HG02970 (cell line): ENCODE measurements around the gene S1PR4.
A peak's percentile ranks its signal among the peaks of the same experiment; 100 is the strongest.

Experiments used
- ATAC-seq: cut with Tn5 transposase; IDR thresholded peaks from one replicate; pipeline ENCODE4 v1.9.1; 2021; ENCODE audit warnings: mild to moderate bottlenecking, moderate library complexity, moderate number of reproducible peaks; ENCODE audit not compliant: unreplicated experiment, low FRiP score

Gene S1PR4, protein sequence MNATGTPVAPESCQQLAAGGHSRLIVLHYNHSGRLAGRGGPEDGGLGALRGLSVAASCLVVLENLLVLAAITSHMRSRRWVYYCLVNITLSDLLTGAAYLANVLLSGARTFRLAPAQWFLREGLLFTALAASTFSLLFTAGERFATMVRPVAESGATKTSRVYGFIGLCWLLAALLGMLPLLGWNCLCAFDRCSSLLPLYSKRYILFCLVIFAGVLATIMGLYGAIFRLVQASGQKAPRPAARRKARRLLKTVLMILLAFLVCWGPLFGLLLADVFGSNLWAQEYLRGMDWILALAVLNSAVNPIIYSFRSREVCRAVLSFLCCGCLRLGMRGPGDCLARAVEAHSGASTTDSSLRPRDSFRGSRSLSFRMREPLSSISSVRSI

DNA sequence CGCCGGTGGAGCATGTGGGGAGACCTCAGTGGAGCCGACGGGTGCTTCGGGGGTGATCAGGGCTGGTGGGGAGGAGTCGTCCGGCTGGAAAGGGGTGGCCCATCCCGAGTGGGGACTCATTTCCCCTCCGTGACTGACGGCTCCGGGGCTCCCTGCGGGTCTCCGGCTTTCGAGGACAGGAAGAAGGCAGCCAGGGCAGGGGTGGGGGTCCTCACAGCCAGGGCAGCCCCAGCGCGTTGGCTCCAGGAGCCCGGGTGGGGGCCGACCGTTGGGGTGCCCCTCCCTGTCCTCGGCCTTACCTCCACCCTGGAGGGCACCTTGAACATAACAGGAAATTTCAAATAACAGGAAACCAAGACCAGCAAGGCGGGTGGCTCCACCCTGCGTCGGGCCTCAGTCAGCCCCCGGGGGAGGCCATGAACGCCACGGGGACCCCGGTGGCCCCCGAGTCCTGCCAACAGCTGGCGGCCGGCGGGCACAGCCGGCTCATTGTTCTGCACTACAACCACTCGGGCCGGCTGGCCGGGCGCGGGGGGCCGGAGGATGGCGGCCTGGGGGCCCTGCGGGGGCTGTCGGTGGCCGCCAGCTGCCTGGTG is at the start of gene S1PR4:
TSS of gene S1PR4 (plus strand) at position 393 of the 596 bp plus-strand sequence. CDS start at position 417, 24 bp downstream.
- no peak for ATAC-seq

- no peak for ATAC-seq
Observed at GRCh38 chr19:3129112-3129511, 49.5 kb upstream of the S1PR4 start.

GRCh38 chr19:3131168-3131567 is 47.4 kb upstream of the S1PR4 start:
- ATAC-seq, result no peak

DNA sequence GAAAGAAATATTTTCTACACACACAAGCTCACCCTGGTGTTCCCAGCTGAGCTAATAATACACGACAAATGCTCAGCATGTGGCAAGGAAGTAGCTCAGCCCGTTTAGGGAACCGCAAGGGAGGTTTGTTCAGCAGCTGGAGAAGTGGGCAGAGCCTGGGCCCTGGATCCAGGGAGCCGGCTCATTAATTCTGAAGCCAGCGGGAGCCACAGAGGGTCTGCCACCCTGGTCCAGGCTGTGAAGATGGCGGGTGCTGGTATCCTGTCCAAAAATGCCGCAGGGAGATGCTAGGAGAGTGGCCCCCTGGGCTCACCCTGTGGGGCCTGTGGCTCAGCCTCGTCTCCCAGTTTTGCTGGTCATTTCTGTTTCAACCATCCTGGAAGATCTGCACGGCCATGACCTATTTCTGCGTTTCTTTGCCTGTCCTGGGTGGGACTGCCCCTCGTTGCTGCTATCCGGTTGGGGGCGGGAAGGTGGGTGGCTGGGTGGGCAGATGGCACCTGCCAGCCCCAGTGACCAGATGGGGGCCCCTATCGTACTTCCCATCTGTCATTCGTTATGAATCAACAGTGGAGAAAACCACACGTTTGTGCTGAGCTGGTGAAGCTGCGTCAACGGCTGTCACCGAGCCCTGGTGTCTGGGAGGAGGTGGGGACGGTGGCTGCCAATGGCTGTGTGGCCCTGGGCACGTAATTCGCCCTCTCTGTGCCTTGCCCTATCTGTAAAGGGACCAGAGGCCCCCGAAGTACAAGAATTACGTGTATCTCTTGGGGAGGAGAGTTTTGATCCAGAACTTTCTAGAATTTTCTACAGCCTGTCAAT is 45.4 kb upstream of the S1PR4 start:
- peak; percentile 58 for ATAC-seq

DNA sequence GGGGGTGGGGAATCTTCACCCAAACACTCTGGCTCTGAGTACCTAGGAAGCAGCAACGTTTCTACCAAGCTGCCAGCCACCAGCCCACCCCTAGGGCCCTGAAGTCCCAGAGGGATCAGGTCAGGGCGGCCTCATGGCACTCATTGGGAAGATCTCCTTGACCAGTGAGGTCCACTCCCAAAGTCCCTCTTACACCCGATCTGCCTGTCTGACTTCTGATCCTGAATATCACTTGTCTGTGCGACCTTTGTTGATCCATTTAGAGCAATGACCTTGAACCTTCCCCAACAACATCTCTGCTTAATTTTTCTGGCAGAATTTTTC is 44.8 kb upstream of the S1PR4 start:
- ATAC-seq, result peak; percentile 15

GRCh38 chr19:3135961-3136683 is 42.4 kb upstream of the S1PR4 start, which contains the start of gene GNA15:
TSS of gene GNA15 (plus strand) at chr19:3136033. CDS start at chr19:3136451, 418 bp downstream.
- no peak for ATAC-seq

DNA sequence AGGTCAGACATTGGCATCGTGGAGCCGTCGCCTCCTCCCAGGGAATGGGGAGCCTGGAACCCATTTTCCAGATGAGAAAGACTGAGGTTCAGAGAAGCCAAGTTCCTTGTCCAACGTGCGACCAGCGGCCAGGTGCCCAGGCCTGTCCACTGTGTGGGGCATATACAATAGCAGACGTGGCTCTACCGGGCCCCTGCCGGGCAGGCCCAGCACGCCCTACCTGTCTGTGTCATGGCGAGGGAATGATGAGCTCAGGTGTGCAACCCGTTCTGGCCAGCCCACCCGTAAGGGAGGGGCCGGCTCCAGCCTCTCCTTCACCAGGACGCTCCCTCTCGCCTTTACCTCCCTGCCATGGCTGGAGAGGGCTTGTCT is 41.9 kb upstream of the S1PR4 start:
- no peak for ATAC-seq

DNA sequence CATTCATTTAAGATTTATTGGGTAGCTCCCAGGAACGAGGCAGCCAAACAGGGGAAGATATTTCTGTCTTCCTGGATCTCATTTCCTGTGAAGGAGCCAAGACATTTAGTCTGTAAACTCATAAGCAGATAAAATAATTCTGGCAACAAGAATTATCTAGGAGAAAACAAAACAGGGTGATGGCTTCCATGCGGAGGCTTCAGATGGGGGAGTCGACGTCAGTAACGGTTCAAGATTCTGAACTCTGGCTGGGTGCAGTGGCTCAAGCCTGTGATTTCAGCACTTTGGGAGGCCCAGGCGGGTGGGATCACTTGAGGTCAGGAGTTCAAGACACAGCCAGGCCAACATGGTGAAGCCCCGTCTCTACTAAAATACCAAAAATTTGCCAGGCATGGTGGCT is 41.5 kb upstream of the S1PR4 start:
- no peak for ATAC-seq

- ATAC-seq, result no peak
Observed at GRCh38 chr19:3138268-3138667, 40.3 kb upstream of the S1PR4 start.

GRCh38 chr19:3140667-3141038 is 37.9 kb upstream of the S1PR4 start:
- no peak for ATAC-seq

DNA sequence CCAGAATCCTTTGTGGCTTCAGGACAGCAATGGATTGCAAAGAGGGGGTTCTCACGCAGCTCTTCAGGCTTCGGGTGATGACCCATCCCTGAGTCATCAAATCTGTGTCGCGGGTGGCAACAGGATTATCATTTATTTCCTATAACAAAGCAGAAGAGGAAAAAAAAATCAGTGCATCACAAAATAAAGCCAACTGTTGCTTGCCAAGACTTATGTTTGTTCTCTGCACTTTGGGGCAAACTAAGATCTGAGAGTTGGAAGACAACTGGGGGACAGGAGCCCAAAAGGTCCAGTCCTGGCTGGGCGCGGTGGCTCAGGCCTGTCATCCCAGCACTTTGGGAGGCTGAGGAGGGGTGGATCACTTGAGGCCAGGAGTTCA is 36.3 kb upstream of the S1PR4 start:
- ATAC-seq, result no peak

DNA sequence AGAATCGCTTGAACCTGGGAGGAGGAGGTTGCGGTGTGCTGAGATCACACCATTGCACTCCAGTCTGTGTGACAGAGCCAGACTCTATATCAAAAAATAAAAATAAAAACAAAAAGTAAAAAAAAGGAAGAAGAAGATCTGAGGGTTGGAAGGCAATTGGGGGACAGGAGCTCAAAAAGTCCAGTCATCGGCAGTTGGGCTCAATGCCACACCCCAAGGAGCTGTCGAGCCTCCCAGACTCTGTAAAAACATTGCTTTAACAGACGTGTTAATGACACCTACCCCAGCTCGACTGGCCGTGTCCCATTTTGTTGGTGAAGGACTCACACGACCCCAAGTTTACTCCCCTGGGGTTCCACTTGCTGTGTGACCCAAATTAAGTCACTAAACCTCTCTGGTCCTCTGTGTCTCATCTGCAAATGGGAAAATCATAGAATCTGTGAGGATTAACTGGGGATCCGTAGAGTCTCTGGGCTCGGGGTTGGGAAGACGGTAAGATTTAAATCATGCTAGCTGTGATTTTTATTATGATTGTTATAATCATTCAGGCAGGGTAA is 35.7 kb upstream of the S1PR4 start:
- ATAC-seq, result no peak

DNA sequence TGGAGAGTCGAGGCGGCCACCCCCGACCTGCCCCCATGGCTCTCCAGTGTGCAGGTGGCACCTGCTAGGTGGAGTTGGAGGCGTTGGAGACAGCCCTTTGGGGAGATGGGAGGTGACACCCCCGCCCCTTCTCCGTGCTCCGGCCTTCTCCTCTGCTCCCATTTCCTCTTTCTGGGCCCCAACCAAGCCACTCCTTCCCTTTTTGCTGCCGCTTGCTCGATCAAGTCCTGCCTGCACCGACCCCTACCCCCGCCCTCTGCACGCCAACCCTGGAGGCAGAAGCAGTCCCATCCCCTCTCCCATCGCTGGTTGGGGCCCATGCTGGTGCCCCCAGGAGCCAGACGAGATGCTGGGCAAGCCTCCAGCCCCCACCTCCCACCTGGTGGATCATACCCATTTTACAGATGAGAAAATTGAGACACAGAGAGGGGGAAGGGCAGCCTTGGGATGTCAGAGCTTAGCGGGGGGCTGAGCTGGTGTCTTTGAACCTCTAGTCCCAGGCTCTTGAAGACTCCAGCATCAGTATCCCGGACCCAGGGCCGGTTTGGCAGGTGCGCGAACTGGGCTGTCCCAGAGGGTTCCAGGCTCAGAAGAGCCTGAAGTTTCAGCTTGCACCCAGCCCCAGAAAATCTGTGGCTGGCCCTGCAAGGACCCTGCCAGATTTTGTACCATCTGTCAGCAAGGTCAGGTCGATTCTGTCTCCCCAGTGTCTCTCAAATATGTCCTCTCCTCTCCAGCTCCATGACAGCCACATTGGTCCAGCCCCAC is 32.5 kb upstream of the S1PR4 start:
- no peak for ATAC-seq

- no peak for ATAC-seq
Observed at GRCh38 chr19:3146677-3147100, 31.9 kb upstream of the S1PR4 start.

- no peak for ATAC-seq
Observed at GRCh38 chr19:3148503-3148902, 30.1 kb upstream of the S1PR4 start.

DNA sequence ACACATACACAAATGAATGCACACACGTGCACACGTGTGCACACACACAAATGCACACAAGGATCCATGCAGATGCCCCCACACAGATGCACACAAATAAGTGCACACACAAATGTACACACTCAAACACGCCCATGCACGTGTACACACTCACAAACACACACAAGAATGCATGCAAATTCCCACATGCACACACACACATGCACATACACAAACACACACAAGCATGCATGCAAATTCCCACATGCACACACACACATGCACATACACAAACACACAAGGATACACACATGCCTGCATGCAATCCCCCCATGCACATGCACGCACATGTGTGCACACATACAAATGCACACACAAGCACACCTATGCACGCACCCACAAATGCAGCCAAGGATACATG is 29.5 kb upstream of the S1PR4 start:
- no peak for ATAC-seq

GRCh38 chr19:3149526-3150505 is 28.8 kb upstream of the S1PR4 start:
- no peak for ATAC-seq

DNA sequence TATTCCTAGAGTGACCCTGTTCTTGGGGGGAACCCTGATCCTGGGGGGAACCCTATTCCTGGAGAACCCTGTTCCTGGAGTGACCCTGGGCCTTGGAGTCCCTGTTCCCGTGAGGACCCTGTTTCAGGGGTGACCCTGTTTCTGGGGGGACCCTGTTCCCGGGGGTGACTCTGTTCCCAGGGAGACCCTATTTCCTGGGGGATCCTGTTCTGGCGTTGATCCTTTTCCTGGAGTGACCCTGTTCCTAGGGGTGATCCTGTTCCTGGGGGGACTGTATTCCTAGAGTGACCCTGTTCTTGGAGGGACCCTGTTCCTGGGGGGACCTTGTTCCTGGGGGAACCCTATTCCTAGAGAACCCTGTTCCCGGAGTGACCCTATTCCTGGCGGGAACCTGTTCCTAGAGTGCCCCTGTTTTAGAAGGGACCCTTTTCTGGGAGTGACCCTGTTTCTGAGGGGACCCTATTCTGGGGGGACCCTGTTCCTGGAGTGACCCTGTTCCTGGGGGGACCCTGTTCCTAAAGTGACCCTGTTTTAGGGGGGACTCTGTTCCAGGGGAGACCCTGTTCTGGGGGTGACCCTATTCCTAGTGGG is 27.7 kb upstream of the S1PR4 start:
- ATAC-seq, result no peak
